ENCODE data around the gene STK35.

- TF ChIP-seq, protein P1, sequence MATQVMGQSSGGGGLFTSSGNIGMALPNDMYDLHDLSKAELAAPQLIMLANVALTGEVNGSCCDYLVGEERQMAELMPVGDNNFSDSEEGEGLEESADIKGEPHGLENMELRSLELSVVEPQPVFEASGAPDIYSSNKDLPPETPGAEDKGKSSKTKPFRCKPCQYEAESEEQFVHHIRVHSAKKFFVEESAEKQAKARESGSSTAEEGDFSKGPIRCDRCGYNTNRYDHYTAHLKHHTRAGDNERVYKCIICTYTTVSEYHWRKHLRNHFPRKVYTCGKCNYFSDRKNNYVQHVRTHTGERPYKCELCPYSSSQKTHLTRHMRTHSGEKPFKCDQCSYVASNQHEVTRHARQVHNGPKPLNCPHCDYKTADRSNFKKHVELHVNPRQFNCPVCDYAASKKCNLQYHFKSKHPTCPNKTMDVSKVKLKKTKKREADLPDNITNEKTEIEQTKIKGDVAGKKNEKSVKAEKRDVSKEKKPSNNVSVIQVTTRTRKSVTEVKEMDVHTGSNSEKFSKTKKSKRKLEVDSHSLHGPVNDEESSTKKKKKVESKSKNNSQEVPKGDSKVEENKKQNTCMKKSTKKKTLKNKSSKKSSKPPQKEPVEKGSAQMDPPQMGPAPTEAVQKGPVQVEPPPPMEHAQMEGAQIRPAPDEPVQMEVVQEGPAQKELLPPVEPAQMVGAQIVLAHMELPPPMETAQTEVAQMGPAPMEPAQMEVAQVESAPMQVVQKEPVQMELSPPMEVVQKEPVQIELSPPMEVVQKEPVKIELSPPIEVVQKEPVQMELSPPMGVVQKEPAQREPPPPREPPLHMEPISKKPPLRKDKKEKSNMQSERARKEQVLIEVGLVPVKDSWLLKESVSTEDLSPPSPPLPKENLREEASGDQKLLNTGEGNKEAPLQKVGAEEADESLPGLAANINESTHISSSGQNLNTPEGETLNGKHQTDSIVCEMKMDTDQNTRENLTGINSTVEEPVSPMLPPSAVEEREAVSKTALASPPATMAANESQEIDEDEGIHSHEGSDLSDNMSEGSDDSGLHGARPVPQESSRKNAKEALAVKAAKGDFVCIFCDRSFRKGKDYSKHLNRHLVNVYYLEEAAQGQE (IDR thresholded peaks at IDR 0.05; ENCODE audit: insufficient replicate concordance, low read depth): no peak
- TF ChIP-seq CTCF (IDR thresholded peaks at IDR 0.05; ENCODE audit: insufficient read depth, low read length): no peak
Observed at GRCh38 chr20:2141600-2142575, 40.3 kb downstream of the STK35 start.

Data from HL-60 (cell line).